GM18873 (cell line): Measurements from ENCODE around the gene LARGE1.

Source experiments
- ATAC-seq: cut with Tn5 transposase; IDR thresholded peaks from one replicate; pipeline ENCODE4 v1.9.1; 2021; ENCODE audit warnings: mild to moderate bottlenecking, moderate library complexity, moderate number of reproducible peaks; ENCODE audit not compliant: unreplicated experiment, low FRiP score

LARGE1 gene

GRCh38 chr22:33914699-33915098 lies 5.6 kb downstream of the LARGE1 start:
- no peak for ATAC-seq

GRCh38 chr22:33914131-33914530 lies 6.1 kb downstream of the LARGE1 start:
- no peak for ATAC-seq

GRCh38 chr22:33913188-33913587 lies 7.1 kb downstream of the LARGE1 start:
- no peak for ATAC-seq

GRCh38 chr22:33909911-33910310 lies 10.4 kb downstream of the LARGE1 start:
- no peak for ATAC-seq

- no peak for ATAC-seq
Measured at GRCh38 chr22:33909075-33909458, 11.2 kb downstream of the LARGE1 start.

- no peak for ATAC-seq
Measured at GRCh38 chr22:33908171-33909074, 11.9 kb downstream of the LARGE1 start.

- ATAC-seq, result no peak
Measured at GRCh38 chr22:33906954-33907353, 13.3 kb downstream of the LARGE1 start.

- no peak for ATAC-seq
Measured at GRCh38 chr22:33906475-33906874, 13.8 kb downstream of the LARGE1 start.

GRCh38 chr22:33903012-33903411 lies 17.3 kb downstream of the LARGE1 start:
- no peak for ATAC-seq

GRCh38 chr22:33902073-33902472 lies 18.2 kb downstream of the LARGE1 start:
- no peak for ATAC-seq

GRCh38 chr22:33898121-33898520 lies 22.2 kb downstream of the LARGE1 start:
- no peak for ATAC-seq

GRCh38 chr22:33897448-33897835 lies 22.8 kb downstream of the LARGE1 start:
- no peak for ATAC-seq

GRCh38 chr22:33896575-33897447 lies 23.5 kb downstream of the LARGE1 start:
- ATAC-seq, result no peak

GRCh38 chr22:33896154-33896553 lies 24.1 kb downstream of the LARGE1 start:
- no peak for ATAC-seq

GRCh38 chr22:33895444-33895843 lies 24.8 kb downstream of the LARGE1 start:
- no peak for ATAC-seq

- no peak for ATAC-seq
Measured at GRCh38 chr22:33894515-33894914, 25.8 kb downstream of the LARGE1 start.

GRCh38 chr22:33894036-33894435 lies 26.2 kb downstream of the LARGE1 start:
- ATAC-seq, result no peak

- no peak for ATAC-seq
Measured at GRCh38 chr22:33893512-33893911, 26.8 kb downstream of the LARGE1 start.

- no peak for ATAC-seq
Measured at GRCh38 chr22:33891992-33892391, 28.3 kb downstream of the LARGE1 start.

GRCh38 chr22:33891455-33891854 lies 28.8 kb downstream of the LARGE1 start:
- no peak for ATAC-seq

GRCh38 chr22:33889748-33890147 lies 30.5 kb downstream of the LARGE1 start:
- no peak for ATAC-seq
